ENCODE results near the gene AP5M1.

GRCh38 chr14:57266065-57266464 is 2.7 kb upstream of the AP5M1 start:
- no peak for TF ChIP-seq CTCF (IDR thresholded peaks at IDR 0.05 in 4 of 5, conservative IDR thresholded peaks at IDR 0.05 in 1 of 5)
- no peak for TF ChIP-seq POLR2A (IDR thresholded peaks at IDR 0.05)
